NCI-H2196 treated with DMSO at 0.1 percent for 48 hours (cell line): ENCODE results near the gene VMA21.

ENCODE experiments used
- DNase-seq: peaks from one replicate; lab custom pipeline; 2025; ENCODE audit not compliant: unreplicated experiment; lab: John Stamatoyannopoulos, UW

The VMA21 gene, protein sequence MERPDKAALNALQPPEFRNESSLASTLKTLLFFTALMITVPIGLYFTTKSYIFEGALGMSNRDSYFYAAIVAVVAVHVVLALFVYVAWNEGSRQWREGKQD

DNA sequence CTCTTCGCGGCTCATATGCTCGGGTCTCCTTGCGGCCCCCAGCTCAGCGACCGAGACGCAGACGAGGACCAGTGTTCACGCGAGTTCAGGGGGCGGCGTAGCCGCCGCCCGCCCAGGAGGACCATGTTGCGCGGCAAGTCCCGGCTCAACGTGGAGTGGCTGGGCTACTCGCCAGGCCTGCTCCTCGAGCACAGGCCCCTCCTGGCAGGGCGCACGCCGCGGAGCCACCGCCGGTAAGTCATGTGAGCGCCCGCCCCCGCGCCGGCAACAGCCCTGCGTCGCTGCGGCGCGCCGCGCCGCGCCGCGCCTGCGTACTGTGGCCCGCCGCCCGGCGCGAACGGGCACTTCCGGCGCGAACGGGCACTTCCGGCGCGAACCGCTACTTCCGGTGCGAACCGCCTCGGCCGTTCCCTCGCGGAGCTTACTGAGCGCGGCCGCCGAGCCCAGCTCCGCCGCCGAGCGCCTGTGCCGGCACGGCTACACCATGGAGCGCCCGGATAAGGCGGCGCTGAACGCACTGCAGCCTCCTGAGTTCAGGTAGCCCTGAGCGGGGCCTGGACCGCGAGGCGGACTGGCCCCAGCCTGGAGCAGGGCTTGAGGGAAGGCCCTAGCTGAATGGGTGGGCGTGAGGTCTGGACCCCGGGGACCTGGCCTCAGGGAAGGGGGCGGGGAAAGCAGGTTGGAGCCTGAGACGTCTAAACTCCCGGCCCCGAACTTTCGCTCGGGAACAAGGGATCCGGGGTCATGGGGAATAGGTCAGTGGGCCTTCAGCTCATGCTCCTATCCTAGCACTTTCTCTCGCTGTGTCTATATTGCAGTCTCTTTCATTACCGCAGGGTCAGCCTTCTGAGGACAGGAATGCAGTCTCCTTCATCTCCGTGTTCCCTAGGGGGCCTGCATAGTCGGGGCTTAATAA lies at the start of gene VMA21:
Gene VMA21 (plus strand): TSS at position 382 of the 916 bp plus-strand sequence. CDS start 103 bp downstream, at position 485.
- DNase-seq: peak; percentile 63

DNA sequence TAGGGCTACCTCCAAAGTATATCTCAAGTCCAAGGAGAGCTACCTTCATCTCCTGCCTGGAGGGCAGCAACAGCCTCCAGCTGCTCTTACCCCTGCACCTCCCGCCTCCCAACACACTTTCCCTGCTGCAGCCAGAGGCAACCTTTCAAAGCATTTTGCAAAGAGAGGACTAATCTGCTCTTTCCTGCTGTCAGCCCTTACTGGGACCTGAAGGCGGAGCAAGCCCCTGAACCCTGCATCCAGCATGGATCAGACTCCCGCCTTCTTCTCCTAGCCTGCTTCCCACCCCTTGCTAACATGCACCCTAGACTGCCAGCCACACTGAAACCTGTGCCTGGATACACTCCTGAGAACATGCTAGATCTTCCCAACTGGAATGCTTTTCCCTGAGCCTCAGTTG lies 37.7 kb upstream of the VMA21 start:
- DNase-seq: no peak

DNA sequence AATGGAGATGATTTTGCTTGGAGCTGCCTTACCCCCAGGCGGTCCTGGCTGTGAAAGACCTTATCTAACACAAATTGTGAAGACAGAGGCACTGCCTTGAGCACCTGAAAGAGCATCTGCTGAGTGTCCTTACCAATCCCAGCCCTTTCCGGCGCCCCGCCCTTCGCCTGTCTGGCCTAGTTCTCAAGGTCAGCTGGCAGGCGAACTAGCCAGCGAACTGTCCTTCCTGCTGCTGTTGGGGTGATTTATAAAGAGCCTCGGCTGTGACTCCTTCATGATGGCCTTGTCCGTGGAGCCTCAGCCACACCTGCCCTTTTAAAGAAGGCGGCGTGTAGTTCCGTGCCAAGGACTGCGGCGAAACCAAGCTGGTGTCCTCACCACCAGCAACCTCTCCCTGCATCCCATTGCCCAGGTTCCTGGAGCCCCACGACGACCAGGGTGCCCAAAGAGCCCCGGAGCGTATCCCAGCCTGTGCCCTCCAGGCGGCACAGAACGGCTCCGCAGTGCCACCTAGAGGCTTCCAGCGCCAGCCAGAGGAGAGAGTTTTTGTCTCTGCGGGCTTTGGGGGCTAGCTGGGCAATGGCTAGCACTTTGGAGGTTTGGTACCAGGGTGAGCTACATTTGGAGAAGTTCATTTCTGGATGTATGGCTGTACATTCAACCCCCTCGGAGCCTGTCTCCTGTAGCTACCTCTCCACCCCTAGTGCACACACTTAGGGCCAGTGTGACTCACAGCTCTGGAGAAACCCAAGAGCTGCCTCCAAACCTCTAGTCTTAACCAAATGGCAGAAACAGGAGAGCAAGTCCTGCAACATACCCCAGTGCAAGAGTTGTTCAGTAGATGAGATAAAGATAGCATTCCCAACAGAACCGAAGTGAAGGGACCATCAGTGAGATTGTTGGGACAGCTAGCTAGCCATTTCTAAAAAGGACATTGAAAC lies 36.8 kb upstream of the VMA21 start:
- DNase-seq: no peak

DNA sequence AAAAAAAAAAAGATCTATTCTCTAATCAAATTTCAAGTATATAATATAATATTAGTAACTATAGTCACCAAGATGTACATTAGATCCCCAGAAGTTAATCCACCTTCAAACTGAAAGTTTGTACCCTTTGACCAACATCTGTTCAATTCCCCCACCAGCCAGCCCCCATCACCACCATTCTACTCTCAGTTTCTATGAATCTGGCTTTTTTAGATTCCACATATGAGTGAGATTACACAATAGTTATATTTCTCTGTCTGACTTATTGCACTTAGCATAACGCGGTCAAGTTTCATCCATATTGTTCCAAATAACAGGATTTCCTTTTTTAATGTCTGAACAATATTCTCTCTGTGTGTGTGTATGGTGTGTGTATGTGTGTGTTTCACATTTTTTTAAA lies 33.7 kb upstream of the VMA21 start:
- no peak for DNase-seq

DNA sequence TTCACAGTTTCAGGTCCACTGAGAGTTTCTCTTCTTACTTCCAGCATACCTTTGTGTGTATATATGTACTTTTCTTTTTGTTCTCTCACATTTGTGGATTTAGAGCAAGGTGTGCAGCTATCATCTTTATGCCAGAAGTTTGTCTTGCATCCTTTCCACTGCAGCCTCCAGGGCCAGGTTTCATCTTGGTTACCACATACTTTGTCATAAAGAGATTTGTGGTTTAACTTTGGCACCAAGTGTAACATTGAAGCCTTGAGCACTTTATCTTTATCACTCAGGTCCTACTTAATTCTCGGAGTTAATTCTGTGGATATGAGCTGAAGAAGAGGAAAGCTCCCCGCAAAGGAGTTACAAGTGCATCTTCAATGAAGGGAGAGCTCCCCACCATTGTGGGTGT lies 31.4 kb upstream of the VMA21 start:
- no peak for DNase-seq

DNA sequence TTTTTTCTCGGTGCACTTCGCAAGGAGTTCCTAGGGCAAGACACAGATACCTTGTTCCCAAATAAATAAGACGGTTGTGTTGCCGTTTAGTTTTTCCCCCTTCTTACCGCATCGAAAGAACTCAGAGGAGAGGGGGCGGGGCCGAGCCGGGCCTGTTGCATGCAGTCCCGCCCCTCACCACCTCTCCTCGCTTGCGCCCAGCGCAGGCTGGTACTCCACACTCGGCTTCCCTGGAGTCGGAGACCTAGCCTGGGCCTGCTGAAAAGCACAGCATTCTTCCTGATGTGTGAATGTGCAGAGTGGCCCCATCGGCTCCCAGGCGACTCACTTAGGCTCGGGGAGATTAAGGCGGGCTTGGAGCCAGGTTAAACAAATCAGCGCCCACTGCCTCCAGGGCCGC lies 26.1 kb upstream of the VMA21 start:
- DNase-seq: no peak

DNA sequence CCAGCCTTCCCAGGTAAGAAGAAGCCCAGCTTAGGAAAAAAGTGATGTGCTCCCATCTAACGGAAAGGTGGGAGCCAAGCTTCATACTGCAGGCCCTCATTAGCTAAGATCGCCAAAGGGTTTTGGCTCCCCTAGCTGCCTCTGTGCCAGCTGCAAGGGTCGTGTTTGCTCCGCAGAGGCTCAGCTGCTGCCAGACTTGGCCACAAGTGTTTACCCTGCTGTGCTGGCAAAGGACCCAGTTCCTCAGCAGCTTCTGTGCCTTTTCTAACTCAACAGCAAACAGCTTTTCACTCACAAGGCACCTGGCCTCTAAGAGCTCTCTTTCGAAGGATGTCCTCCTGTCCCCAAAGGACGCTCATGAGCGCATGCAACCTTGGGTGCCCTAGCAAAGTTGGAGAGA lies 12.2 kb upstream of the VMA21 start:
- peak; percentile 55 for DNase-seq

DNA sequence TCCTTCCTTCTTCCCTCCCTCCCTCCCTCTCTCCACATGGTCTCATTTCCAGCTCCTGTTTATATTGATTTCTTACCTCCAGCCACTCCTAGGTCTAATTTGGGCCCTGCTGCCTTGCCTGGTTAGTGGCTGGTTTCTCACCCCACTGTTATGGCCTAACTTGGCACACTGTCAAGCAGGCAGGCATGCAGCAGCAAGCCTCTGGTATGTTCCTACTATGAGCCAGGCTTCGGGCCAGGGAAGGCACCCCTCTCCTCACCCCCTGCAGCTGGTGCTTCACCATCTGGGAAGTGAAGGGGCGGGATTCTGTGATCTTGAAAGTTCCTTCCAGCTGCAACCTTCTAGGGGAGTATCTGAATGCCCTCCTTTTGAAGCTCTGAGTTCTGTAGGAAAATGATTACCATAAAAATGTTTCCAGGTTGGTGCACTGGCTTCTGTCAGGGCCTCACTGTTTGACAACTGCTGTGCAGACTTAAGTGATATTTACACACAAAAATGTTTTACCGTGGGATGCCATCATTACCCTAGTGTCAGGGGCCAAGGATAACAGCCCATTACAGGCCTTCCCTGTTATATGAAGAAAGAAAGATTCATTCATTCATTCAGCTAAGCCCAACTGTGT lies 10.1 kb upstream of the VMA21 start:
- DNase-seq: no peak

DNA sequence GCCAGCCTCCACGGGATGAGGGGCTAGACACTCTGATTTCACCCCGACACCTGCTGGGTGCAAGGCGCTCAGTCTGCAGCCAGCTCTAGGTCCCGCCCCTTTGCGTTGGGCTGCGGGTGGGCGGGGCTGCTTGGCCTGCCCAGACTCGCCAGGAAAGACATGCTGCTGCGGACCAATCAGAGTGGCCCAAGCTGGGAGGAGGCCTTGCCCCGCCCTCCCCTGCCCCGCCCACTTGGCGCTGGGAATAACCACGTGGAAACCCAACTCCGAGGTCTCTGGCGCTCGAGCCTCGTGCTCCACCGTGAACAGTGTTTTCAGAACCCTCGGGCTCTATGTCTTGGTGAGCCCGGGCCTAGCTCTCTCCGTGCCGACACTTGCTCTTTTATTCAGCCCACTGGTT lies 5.3 kb upstream of the VMA21 start:
- DNase-seq: no peak

DNA sequence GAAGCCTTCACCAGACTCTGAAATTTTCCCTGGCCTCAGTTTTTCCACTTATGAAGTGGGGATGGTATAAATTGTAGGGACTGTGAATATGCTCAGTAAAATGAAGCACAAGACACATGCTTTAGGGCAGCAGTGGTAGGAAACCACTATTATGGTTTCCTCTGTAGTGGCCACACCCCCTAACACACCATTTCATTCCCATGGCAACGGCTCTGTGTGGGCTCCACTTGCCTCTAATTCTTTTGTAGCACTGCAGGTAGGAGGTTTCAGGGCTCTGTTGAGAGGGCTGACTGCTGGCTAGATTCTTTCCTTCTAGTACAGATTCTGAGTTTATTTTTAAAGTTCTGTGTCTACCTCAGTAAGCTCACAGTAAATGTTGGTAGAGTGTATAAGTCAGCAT lies 3.5 kb upstream of the VMA21 start:
- no peak for DNase-seq

DNA sequence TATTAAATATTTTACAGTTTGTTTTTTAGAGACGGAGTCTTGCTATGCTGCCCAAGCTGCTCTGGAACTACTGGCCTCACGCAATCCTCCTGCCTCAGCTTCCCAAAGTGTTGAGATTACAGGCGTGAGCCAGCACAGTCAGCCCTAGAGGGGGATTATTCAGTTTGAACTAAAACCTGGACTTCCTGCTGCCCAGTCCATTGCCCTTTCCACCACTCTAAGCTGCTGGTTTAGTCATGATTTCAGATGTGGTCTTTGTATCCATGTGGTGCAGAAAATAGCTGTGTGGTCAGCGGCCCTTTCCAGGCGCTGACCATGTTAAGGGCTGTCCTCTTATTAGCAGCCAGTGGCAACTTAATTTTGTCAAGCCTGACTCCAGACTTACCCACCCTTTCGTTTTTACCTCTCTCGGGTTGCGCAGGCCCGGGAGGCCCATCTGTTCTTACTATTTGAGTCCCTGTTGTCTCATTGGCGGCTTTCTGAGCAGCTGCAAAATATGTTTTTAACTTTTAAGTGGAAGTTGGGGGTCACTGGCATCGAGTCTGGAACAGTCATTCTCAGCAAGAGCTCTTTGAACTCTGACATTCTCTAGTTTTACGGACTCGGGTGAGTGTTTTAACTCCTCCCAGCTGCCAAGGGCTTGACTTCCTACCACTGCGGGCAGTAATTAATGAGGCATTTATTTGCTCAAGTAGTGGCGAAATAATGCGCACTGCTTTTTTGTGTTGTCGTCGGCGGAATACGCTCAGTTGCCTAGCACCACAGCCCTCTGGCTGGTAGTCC lies 773 bp upstream of the VMA21 start:
- DNase-seq: peak; percentile 55

DNA sequence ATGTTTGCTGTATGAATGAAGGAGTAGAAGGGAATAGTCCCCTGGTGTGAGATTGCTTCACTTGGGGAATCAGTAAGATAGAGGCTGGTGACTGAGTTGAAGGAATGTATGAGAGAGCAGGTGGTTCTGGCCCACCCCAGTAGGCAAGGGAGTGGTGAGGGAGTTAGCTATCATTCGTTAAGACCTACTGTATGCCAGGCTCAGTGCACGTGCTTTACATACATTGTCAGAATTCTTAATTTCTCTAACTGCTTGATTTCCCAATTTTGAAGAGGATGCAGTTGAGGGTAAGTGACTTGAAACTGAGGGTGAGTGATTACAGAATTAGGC lies 700 bp downstream of the VMA21 start:
- no peak for DNase-seq

DNA sequence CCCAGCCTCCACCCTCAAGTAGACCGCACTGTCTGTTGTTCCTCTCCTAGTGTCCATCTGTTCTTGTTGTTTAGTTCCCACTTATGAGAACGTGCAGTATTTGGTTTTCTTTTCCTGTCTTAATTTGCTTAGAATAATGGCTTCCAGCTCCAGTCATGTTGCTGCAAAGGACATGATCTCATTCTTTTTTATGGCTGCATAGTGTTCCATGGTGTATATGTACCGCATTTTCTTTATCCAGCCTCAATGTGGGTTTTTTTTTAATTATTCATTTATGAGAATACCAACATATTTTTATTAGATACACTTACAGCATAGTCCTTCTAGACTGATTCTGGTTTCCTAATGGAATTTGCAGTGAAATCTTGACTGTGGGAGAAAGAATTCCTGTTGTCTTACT lies 1.3 kb downstream of the VMA21 start:
- no peak for DNase-seq

DNA sequence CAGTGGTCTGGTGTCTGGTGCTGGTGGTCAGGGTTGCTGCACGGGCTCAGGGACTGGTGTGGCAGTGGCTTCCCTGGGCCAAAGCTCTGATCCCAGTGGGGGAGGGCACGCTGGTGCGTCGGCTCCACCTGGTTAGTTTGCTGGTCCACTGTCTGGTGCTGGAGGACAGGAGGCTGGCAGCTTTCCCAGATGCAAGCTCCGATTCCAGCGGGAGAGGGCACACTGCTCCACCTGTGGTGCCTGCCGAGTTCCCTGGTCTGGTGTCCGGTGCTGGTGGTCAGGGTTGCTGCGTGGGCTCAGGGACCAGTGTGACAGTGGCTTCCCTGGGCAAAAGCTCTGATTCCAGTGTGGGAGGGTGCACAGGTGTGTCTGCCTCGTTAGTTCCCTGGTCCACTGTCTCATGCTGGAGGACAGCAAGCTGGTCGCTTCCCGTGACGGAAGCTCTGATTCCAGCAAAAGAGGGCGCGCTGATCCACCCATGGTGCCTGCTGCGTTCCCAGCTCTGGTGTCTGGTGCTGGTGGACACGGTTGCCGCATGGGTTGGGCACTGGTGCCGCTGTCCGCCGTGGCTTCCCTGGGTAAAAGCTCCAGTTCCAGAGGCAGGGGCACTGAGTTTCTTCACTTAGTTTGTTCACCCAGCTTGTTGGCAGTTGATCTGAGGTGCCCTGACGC lies 5.8 kb downstream of the VMA21 start:
- peak; percentile 63 for DNase-seq

DNA sequence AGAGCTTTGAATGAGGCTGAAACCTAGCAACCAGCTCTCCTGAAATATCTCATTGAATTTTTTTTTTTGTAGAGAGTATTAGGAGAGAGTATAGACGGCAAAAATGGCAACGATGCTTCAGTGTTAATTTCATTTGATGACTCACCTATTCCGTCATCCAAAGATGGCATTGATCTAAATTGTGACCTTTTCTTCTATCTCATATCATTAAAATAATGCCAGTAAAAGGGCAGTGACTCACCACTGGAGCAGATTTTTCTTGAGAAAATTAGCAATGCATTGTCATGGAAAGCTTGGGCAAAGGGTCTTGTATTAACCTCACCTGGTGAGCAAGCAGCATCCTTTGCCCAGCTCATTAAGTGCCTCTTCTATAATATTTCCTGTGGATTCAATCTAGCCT lies 19.6 kb downstream of the VMA21 start:
- DNase-seq: no peak

DNA sequence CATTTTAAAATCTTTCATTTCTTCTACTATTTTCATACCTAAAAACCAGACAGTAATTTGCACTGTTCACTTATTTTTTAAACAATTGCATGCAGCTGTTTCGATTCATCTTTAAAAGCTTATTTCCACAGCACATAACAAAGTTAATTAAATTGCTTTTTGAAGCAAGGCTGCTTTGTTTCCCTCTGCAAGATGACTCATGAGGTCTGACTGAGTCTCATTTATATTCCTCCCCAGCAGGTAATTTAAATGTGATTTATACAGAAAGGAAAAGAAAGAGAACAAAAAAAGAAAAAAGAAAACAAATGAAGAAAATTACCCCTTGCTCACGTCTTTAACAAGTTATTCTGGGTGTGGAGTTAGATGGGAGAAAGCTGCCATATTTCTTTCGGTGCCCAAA lies 22.8 kb downstream of the VMA21 start:
- no peak for DNase-seq

DNA sequence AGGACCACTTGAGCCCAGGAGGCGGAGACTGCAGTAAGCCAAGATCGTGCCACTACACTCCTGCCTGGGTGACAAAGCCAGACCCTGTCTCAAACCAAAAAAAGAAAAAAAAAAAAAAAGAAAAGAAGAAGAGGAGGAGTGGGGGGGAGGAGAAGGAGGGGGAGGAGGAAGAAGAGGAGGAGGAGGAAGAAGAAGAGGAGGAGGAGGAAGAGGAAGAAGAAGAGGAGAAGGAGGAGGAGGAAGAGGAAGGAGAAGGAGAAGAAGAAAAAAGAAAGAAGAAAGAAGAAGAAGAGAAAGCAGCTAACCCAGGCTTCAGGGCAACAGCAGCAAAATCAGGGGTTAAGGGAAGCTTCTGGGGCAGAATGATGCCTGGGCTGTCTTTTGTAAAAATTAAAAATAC lies 27.5 kb downstream of the VMA21 start:
- DNase-seq: no peak

DNA sequence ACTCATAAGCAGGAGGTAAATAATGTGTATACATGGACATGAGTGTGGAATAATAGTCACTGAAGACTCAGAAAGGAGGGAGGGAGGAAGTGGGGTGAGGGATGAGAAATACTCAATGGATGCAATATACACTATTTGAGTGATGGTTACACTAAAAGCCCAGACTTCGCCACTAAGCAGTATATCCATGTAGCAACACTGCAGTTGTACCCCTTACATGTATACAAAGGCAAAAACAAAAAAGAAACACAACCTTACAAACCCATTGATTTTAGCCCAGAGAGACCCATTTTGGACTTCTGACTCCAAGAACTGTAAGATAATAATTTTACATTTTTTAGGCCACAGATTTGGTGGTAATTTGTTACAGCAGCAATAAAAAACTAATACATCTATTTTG lies 51.5 kb downstream of the VMA21 start:
- no peak for DNase-seq

DNA sequence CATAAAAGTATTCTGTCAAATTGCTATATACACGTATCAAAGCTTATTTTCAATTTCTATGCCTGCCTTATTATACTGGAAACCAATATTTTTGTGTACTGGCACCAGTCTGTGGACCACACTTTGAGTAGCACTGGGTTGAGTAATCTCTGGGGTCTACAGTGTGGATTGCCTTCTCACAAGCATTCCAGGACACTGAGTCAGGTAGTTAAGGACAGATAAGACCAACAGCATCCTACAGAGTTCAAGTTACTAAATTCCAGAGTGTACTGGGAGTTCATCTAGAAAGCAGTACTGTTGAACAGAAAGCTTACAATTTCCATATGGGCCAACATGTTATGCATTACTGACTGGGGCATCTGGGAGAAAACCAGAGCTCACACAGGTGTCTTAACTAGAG lies 61.8 kb downstream of the VMA21 start:
- DNase-seq: no peak
